ENCODE results near the gene ABCC11. TPM values are rescaled to one million over a fixed set of nuclear protein-coding genes. Genes with fewer than 3 reads are reported as not detected.

Gene ABCC11
- total and polyA plus RNA-seq, 2 of the 4 experiments (the other 2 are of a cell fraction) = 0.09 to 0.18 TPM

GRCh38 chr16:48117217-48118105 lies 129.9 kb downstream of the ABCC11 start:
- peak overlapping the region; percentile 50 for H2AK5ac ChIP-seq (ENCODE audit: low read depth, low read length)
- no peak overlapping the region for H3K23ac ChIP-seq (ENCODE audit: low read depth, low read length)
- H3K14ac ChIP-seq (replicated peaks; ENCODE audit: low read depth, low read length) = no peak overlapping the region
- no peak overlapping the region for H3K4me3 ChIP-seq (ENCODE audit: insufficient read depth, low read depth, low read length)
- peak overlapping the region; percentile 20; the same call in 1 of the 3 replicates for H2BK15ac ChIP-seq (ENCODE audit: low read depth, low read length)
- no peak overlapping the region for H3K4me2 ChIP-seq (ENCODE audit: low read depth, low read length)
- peak; percentile 71 for ATAC-seq (ENCODE audit: low read depth)
- peak overlapping the region; percentile 15; the same call in 1 of the 2 replicates for H3K4ac ChIP-seq (ENCODE audit: low read depth, low read length)
- WGBS, 2 experiments (ENCODE audit: extremely low coverage in 2 of 2, insufficient read length in 1 of 2) = 89% methylated on average over 7 of the region's 22 CpGs; no CpG with 5 or more reads in 1 of the 2 experiments
- ChIA-PET CTCF (interaction anchor here (0.6 kb wide), 1 partner anchor 8 kb away, joined by 4 read pairs; no protein-coding TSS in a partner anchor), POLR2A (ENCODE audit: unreplicated experiment) (no interaction called here)
- no peaks in the 10 kb centered on the region for H4K20me1 ChIP-seq (ENCODE audit: insufficient read depth, low read length)
- no peak overlapping the region for H3K56ac ChIP-seq (ENCODE audit: extremely low read depth, insufficient read depth, low read length)
- peak overlapping the region; percentile 27; the same call in 1 of the 2 replicates for H2BK120ac ChIP-seq (ENCODE audit: low read depth, low read length)
- peak overlapping the region; percentile 16; the same call in 1 of the 2 replicates for H2BK20ac ChIP-seq (ENCODE audit: low read depth, low read length)
- H3K9ac ChIP-seq (ENCODE audit: low read depth, low read length) = no peak overlapping the region
- H3K9me1 ChIP-seq (ENCODE audit: insufficient read depth, low read length) = peaks cover 19% of the 10 kb centered on the region
- no peak overlapping the region for H3K27ac ChIP-seq (ENCODE audit: insufficient read depth, low read length)
- no peaks in the 10 kb centered on the region for H3K79me1 ChIP-seq (ENCODE audit: low read depth in 1 of 2, low read length in 2 of 2)
- in situ Hi-C loops (cut with MboI; ENCODE audit: low sequenced_read_pairs) = no loop called here
- no peak for TF ChIP-seq FOS (IDR thresholded peaks at IDR 0.05; ENCODE audit: low read depth, low read length)
- TF ChIP-seq NFE2L2 (IDR thresholded peaks at IDR 0.05; ENCODE audit: low read depth, low read length) = no peak
- TF ChIP-seq MAZ (IDR thresholded peaks at IDR 0.05; ENCODE audit: borderline replicate concordance, low read depth, low read length) = peak; percentile 35; the same call in 1 of the 2 replicates
- TF ChIP-seq BHLHE40 (IDR thresholded peaks at IDR 0.05; ENCODE audit: low read depth, low read length) = no peak
- no peak for TF ChIP-seq RFX5 (IDR thresholded peaks at IDR 0.05; ENCODE audit: low read depth, low read length)
- TF ChIP-seq RAD21 (IDR thresholded peaks at IDR 0.05; ENCODE audit: low read length) = peak; percentile 67
- no peak for TF ChIP-seq MXI1 (IDR thresholded peaks at IDR 0.05; ENCODE audit: borderline replicate concordance, low read depth, low read length)
- peak; percentile 63 for TF ChIP-seq SMC3 (IDR thresholded peaks at IDR 0.05; ENCODE audit: low read depth, low read length)
- no peak for TF ChIP-seq RCOR1 (IDR thresholded peaks at IDR 0.05; ENCODE audit: insufficient replicate concordance, low read length)
- peak; percentile 76 for TF ChIP-seq CTCF (conservative IDR thresholded peaks at IDR 0.05; ENCODE audit: low read depth, low read length)
- H3K18ac ChIP-seq (ENCODE audit: low read depth, low read length) = no peak overlapping the region
- peaks cover 1% of the 10 kb centered on the region; the same call in 1 of the 2 replicates for H3K4me1 ChIP-seq (ENCODE audit: control insufficient read depth, insufficient read depth, low read length)
- no peak for DNase-seq
- no peak overlapping the region; the same call in 1 of the 2 replicates for H4K91ac ChIP-seq (ENCODE audit: insufficient read depth, low read depth, low read length)
- H4K8ac ChIP-seq (ENCODE audit: low read depth in 2 of 2, low read length in 2 of 2) = 0 out of 4 replicates have a peak overlapping the region, but pooled peaks of 1 of the 2 experiments have one; percentile 48
- no peaks in the 10 kb centered on the region for H3K36me3 ChIP-seq (ENCODE audit: control insufficient read depth, insufficient read depth, low read length)
- intact Hi-C loops (cut with micrococcal nuclease) = loop anchor here (1.0 kb wide), 1 partner anchor 976 kb away; no protein-coding TSS in a partner anchor
- H4K5ac ChIP-seq (ENCODE audit: low read depth, low read length) = no peak overlapping the region
- H3K9me3 ChIP-seq (ENCODE audit: control insufficient read depth, insufficient read depth, low read length) = no peaks in the 10 kb centered on the region
- dilution Hi-C loops (cut with HindIII; ENCODE audit: low sequenced_read_pairs, unreplicated experiment) = no loop called here
- no peaks in the 10 kb centered on the region for H3K27me3 ChIP-seq (ENCODE audit: control insufficient read depth, insufficient read depth, low read length)
- H2AFZ ChIP-seq (replicated peaks; ENCODE audit: low read length, poor library complexity) = peak overlapping the region; percentile 72
- BruUV-seq (replicated peaks) = no TSS peak
- no peak overlapping the region for H2BK5ac ChIP-seq (ENCODE audit: low read depth, low read length, poor library complexity, severe bottlenecking)
- H2AK9ac ChIP-seq (replicated peaks; ENCODE audit: low read depth, low read length, poor library complexity) = no peak overlapping the region

Data from IMR-90 (cell line).